ENCODE results near the gene COL19A1. TPM values are rescaled to one million over a fixed set of nuclear protein-coding genes. Genes with fewer than 3 reads are reported as not detected.
A peak's percentile ranks its signal among the peaks of the same experiment; 100 is the strongest.

COL19A1 gene
- polyA plus RNA-seq, 1 donor (not counting 4 experiments of a cell fraction or from before 2014, with no cell fraction given), result not detected

GRCh38 chr6:69867639-69867976 is 1.3 kb downstream of the COL19A1 start:
- no peak for DNase-seq (ENCODE audit: low read depth, low spot score)
- H3K9ac ChIP-seq (ENCODE audit: control insufficient read depth, extremely low read depth, insufficient read depth, low read length), result no peak overlapping the region
- no peak for FAIRE-seq

DNA sequence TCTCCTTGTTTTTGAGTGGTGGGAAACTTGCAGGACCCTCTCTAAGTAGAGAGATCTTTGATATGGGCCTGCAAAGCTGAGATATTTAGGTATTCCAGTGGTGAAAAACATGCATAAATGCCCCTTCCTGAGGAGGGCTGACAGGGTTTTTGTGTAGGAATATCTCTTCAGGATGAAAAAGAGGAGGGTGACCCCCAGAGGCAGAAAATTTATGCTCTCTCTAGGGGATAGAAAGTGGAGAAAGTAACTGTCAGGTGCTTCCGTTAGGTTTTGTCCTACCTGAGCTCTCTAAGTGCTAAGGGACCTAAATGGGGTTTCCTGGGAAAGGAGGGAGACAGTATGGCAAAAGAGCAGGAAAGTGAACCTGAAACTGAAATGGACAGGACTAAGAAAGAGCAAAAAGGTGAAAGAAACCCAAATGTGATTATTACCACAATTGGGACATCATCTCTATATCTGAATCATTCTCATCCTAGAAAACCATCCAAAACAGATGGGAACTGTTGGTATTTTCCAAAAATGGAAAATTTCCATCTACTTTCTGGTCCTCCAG is 2.0 kb downstream of the COL19A1 start:
- no peak overlapping the region for H3K4me3 ChIP-seq (ENCODE audit: control insufficient read depth in 2 of 3, extremely low read depth in 1 of 3, insufficient read depth in 2 of 3, low read depth in 1 of 3, low read length in 3 of 3)

More at GRCh38 chr6:69867639-69867976, 1.3 kb downstream of the COL19A1 start:
- Histone ChIP-seq H3K4me3 (ENCODE audit: control insufficient read depth in 2 of 3, extremely low read depth in 1 of 3, insufficient read depth in 2 of 3, low read depth in 1 of 3, low read length in 3 of 3) (peak overlapping the region; percentile 32 to 67 (median 58)), H3K27me3 (ENCODE audit: control insufficient read depth, extremely low read depth, insufficient read depth, low read length) (peaks cover 30% of the 10 kb centered on the region), H3K4me1 (ENCODE audit: control insufficient read depth, extremely low read depth, insufficient read depth, low read length) (peaks cover 13% of the 10 kb centered on the region), H3K9me1 (ENCODE audit: control insufficient read depth, extremely low read depth, insufficient read depth, low read length) (no peaks in the 10 kb centered on the region), H3K27ac (ENCODE audit: control insufficient read depth, insufficient read depth, low read length) (no peak overlapping the region), H4K20me1 (ENCODE audit: control insufficient read depth, extremely low read depth, insufficient read depth, low read length) (no peaks in the 10 kb centered on the region), H3K9me3 (ENCODE audit: control insufficient read depth, low read depth, low read length) (no peaks in the 10 kb centered on the region), H2AFZ (ENCODE audit: control insufficient read depth, low read length) (peak overlapping the region; percentile 40), H3K4me2 (ENCODE audit: control insufficient read depth, extremely low read depth, insufficient read depth, low read depth, low read length) (peak overlapping the region; percentile 90), H3K79me2 (ENCODE audit: control insufficient read depth, insufficient read depth, low read length) (no peaks in the 10 kb centered on the region), H3K36me3 (ENCODE audit: control insufficient read depth in 2 of 2, extremely low read depth in 1 of 2, insufficient read depth in 2 of 2, low read length in 2 of 2) (no peaks in the 10 kb centered on the region)
- peak; percentile 97 for TF ChIP-seq EZH2 (IDR thresholded peaks at IDR 0.05; ENCODE audit: low read length)
- TF ChIP-seq, protein P1, sequence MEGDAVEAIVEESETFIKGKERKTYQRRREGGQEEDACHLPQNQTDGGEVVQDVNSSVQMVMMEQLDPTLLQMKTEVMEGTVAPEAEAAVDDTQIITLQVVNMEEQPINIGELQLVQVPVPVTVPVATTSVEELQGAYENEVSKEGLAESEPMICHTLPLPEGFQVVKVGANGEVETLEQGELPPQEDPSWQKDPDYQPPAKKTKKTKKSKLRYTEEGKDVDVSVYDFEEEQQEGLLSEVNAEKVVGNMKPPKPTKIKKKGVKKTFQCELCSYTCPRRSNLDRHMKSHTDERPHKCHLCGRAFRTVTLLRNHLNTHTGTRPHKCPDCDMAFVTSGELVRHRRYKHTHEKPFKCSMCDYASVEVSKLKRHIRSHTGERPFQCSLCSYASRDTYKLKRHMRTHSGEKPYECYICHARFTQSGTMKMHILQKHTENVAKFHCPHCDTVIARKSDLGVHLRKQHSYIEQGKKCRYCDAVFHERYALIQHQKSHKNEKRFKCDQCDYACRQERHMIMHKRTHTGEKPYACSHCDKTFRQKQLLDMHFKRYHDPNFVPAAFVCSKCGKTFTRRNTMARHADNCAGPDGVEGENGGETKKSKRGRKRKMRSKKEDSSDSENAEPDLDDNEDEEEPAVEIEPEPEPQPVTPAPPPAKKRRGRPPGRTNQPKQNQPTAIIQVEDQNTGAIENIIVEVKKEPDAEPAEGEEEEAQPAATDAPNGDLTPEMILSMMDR (optimal IDR thresholded peaks at IDR 0.05 in 1 of 3, IDR thresholded peaks at IDR 0.05 in 1 of 3, conservative IDR thresholded peaks at IDR 0.05 in 1 of 3; ENCODE audit: extremely low read depth in 1 of 3, insufficient read depth in 2 of 3, low read length in 3 of 3), result no peak
- dilution Hi-C loops (cut with MboI; ENCODE audit: extremely low pct_ligation_motif_present, low sequenced_read_pairs), result no loop called here

More for the DNA sequence above, 2.0 kb downstream of the COL19A1 start:
- H3K36me3 ChIP-seq (ENCODE audit: control insufficient read depth in 2 of 2, extremely low read depth in 1 of 2, insufficient read depth in 2 of 2, low read length in 2 of 2), result no peaks in the 10 kb centered on the region
- H3K4me1 ChIP-seq (ENCODE audit: control insufficient read depth, extremely low read depth, insufficient read depth, low read length), result peaks cover 13% of the 10 kb centered on the region
- H2AFZ ChIP-seq (ENCODE audit: control insufficient read depth, low read length), result no peak overlapping the region
- H3K9me1 ChIP-seq (ENCODE audit: control insufficient read depth, extremely low read depth, insufficient read depth, low read length), result no peaks in the 10 kb centered on the region
- peaks cover 30% of the 10 kb centered on the region for H3K27me3 ChIP-seq (ENCODE audit: control insufficient read depth, extremely low read depth, insufficient read depth, low read length)
- H3K27ac ChIP-seq (ENCODE audit: control insufficient read depth, insufficient read depth, low read length), result no peak overlapping the region
- dilution Hi-C loops (cut with MboI; ENCODE audit: extremely low pct_ligation_motif_present, low sequenced_read_pairs), result no loop called here
- no peak overlapping the region for H3K9ac ChIP-seq (ENCODE audit: control insufficient read depth, extremely low read depth, insufficient read depth, low read length)
- DNase-seq (ENCODE audit: low read depth, low spot score) (no peak), FAIRE-seq (no peak)
- TF ChIP-seq, protein P1 (optimal IDR thresholded peaks at IDR 0.05 in 1 of 3, IDR thresholded peaks at IDR 0.05 in 1 of 3, conservative IDR thresholded peaks at IDR 0.05 in 1 of 3; ENCODE audit: extremely low read depth in 1 of 3, insufficient read depth in 2 of 3, low read length in 3 of 3), result no peak
- no peak for TF ChIP-seq EZH2 (IDR thresholded peaks at IDR 0.05; ENCODE audit: low read length)
- no peak overlapping the region for H3K4me2 ChIP-seq (ENCODE audit: control insufficient read depth, extremely low read depth, insufficient read depth, low read depth, low read length)
- H4K20me1 ChIP-seq (ENCODE audit: control insufficient read depth, extremely low read depth, insufficient read depth, low read length), result no peaks in the 10 kb centered on the region
- H3K79me2 ChIP-seq (ENCODE audit: control insufficient read depth, insufficient read depth, low read length), result no peaks in the 10 kb centered on the region
- H3K9me3 ChIP-seq (ENCODE audit: control insufficient read depth, low read depth, low read length), result no peaks in the 10 kb centered on the region

Data from keratinocyte (primary cell).